ENCODE data around the gene CCDC134. TPM values are rescaled to one million over a fixed set of nuclear protein-coding genes. Genes with fewer than 3 reads are reported as not detected.
"Not testable (repeated sequence)": the region's sequence is repeated elsewhere in the genome, so short reads cannot be mapped to it uniquely, and the experiment has no call there.

The CCDC134 gene
- total and polyA plus RNA-seq, 2 experiments from 2014 or later = 4.1 to 7.2 TPM

- Histone ChIP-seq H3K4me3 (no peak overlapping the region), H3K27ac (peak overlapping the region; percentile 92), H3K9me3 (ENCODE audit: low read depth) (no peaks in the 10 kb centered on the region), H3K27me3 (no peaks in the 10 kb centered on the region), H3K36me3 (replicated peaks; ENCODE audit: insufficient read depth, low read depth) (no peaks in the 10 kb centered on the region), H3K9me2 (replicated peaks; ENCODE audit: insufficient read depth) (no peaks in the 10 kb centered on the region), H2AFZ (no peak overlapping the region), H4K20me1 (ENCODE audit: insufficient read depth, poor library complexity, severe bottlenecking) (peaks cover 85% of the 10 kb centered on the region), H3K4me2 (peak overlapping the region; percentile 55), H3K4me1 (ENCODE audit: insufficient read depth) (peaks cover 27% of the 10 kb centered on the region), H3K79me2 (peaks cover 94% of the 10 kb centered on the region)
- peak; percentile 61 for DNase-seq (ENCODE audit: low spot score)
- no peak for TF ChIP-seq EZH2 (IDR thresholded peaks at IDR 0.05; ENCODE audit: borderline replicate concordance)
- no peak for TF ChIP-seq EZH2phosphoT487 (IDR thresholded peaks at IDR 0.05; ENCODE audit: low read depth, severe bottlenecking, unreplicated experiment)
- TF ChIP-seq CTCF (IDR thresholded peaks at IDR 0.05; ENCODE audit: poor library complexity) = no peak
- 27% methylated on average over 4 of the region's 4 CpGs for WGBS (ENCODE audit: low lambda C conversion rate, missing lambda C conversion rate)
Observed at GRCh38 chr22:41862160-41862529, 61.7 kb downstream of the CCDC134 start.

GRCh38 chr22:41862530-41863266, 62.2 kb downstream of the CCDC134 start:
- Histone ChIP-seq H3K9me3 (ENCODE audit: low read depth) (no peaks in the 10 kb centered on the region), H3K27ac (peak overlapping the region; percentile 92), H3K36me3 (replicated peaks; ENCODE audit: insufficient read depth, low read depth) (no peaks in the 10 kb centered on the region), H3K27me3 (no peaks in the 10 kb centered on the region), H3K4me2 (peak overlapping the region; percentile 55), H4K20me1 (ENCODE audit: insufficient read depth, poor library complexity, severe bottlenecking) (peaks cover 80% of the 10 kb centered on the region), H3K4me3 (no peak overlapping the region), H3K4me1 (ENCODE audit: insufficient read depth) (peaks cover 24% of the 10 kb centered on the region), H3K9me2 (replicated peaks; ENCODE audit: insufficient read depth) (no peaks in the 10 kb centered on the region), H3K79me2 (peaks cover 91% of the 10 kb centered on the region), H2AFZ (no peak overlapping the region)
- 72% methylated on average over 11 of the region's 11 CpGs for WGBS (ENCODE audit: low lambda C conversion rate, missing lambda C conversion rate)
- no peak for TF ChIP-seq EZH2phosphoT487 (IDR thresholded peaks at IDR 0.05; ENCODE audit: low read depth, severe bottlenecking, unreplicated experiment)
- TF ChIP-seq CTCF (IDR thresholded peaks at IDR 0.05; ENCODE audit: poor library complexity) = no peak
- no peak for DNase-seq (ENCODE audit: low spot score)

GRCh38 chr22:41863472-41863871, 63.0 kb downstream of the CCDC134 start:
- Histone ChIP-seq H2AFZ (no peak overlapping the region), H3K4me1 (ENCODE audit: insufficient read depth) (peaks cover 24% of the 10 kb centered on the region), H3K4me3 (no peak overlapping the region), H3K27me3 (no peaks in the 10 kb centered on the region), H3K79me2 (peaks cover 90% of the 10 kb centered on the region), H3K9me2 (replicated peaks; ENCODE audit: insufficient read depth) (no peaks in the 10 kb centered on the region), H3K36me3 (replicated peaks; ENCODE audit: insufficient read depth, low read depth) (no peaks in the 10 kb centered on the region), H3K4me2 (peak overlapping the region; percentile 55), H3K27ac (peak overlapping the region; percentile 92), H4K20me1 (ENCODE audit: insufficient read depth, poor library complexity, severe bottlenecking) (peaks cover 80% of the 10 kb centered on the region), H3K9me3 (ENCODE audit: low read depth) (no peaks in the 10 kb centered on the region)
- no peak for DNase-seq (ENCODE audit: low spot score)
- TF ChIP-seq EZH2phosphoT487 (IDR thresholded peaks at IDR 0.05; ENCODE audit: low read depth, severe bottlenecking, unreplicated experiment) (no peak), EZH2 (IDR thresholded peaks at IDR 0.05; ENCODE audit: borderline replicate concordance) (no peak)
- WGBS (ENCODE audit: low lambda C conversion rate, missing lambda C conversion rate) = 87% methylated on average over 2 of the region's 2 CpGs

GRCh38 chr22:41868556-41868955, 68.1 kb downstream of the CCDC134 start:
- no peak overlapping the region for H3K27ac ChIP-seq
- no peak overlapping the region for H2AFZ ChIP-seq
- peaks cover 61% of the 10 kb centered on the region for H3K79me2 ChIP-seq
- H3K9me3 ChIP-seq (ENCODE audit: low read depth) = no peaks in the 10 kb centered on the region
- peaks cover 42% of the 10 kb centered on the region for H4K20me1 ChIP-seq (ENCODE audit: insufficient read depth, poor library complexity, severe bottlenecking)
- H3K27me3 ChIP-seq = no peaks in the 10 kb centered on the region
- peaks cover 3% of the 10 kb centered on the region for H3K4me1 ChIP-seq (ENCODE audit: insufficient read depth)
- DNase-seq (ENCODE audit: low spot score) = no peak
- no peak overlapping the region for H3K4me2 ChIP-seq
- H3K9me2 ChIP-seq (replicated peaks; ENCODE audit: insufficient read depth) = no peaks in the 10 kb centered on the region
- TF ChIP-seq CTCF (IDR thresholded peaks at IDR 0.05; ENCODE audit: poor library complexity) (no peak), EZH2 (IDR thresholded peaks at IDR 0.05; ENCODE audit: borderline replicate concordance) (no peak), EZH2phosphoT487 (IDR thresholded peaks at IDR 0.05; ENCODE audit: low read depth, severe bottlenecking, unreplicated experiment) (no peak)
- 99% methylated on average over 10 of the region's 10 CpGs for WGBS (ENCODE audit: low lambda C conversion rate, missing lambda C conversion rate)
- no peaks in the 10 kb centered on the region for H3K36me3 ChIP-seq (replicated peaks; ENCODE audit: insufficient read depth, low read depth)
- no peak overlapping the region for H3K4me3 ChIP-seq

GRCh38 chr22:41870081-41870480, 69.6 kb downstream of the CCDC134 start:
- peaks cover 47% of the 10 kb centered on the region for H3K79me2 ChIP-seq
- H3K9me2 ChIP-seq (replicated peaks; ENCODE audit: insufficient read depth); H3K4me3 ChIP-seq; H3K4me2 ChIP-seq; DNase-seq (ENCODE audit: low spot score); H3K36me3 ChIP-seq (replicated peaks; ENCODE audit: insufficient read depth, low read depth); H3K4me1 ChIP-seq (ENCODE audit: insufficient read depth); H3K27me3 ChIP-seq; H3K27ac ChIP-seq; H2AFZ ChIP-seq; H3K9me3 ChIP-seq (ENCODE audit: low read depth): not testable (repeated sequence)
- H4K20me1 ChIP-seq (ENCODE audit: insufficient read depth, poor library complexity, severe bottlenecking) = peaks cover 31% of the 10 kb centered on the region
- 100% methylated on average over 1 of the region's 1 CpG for WGBS (ENCODE audit: low lambda C conversion rate, missing lambda C conversion rate)

All from hepatocyte (in vitro differentiated cells).